Pons (tissue), 1 donor: ENCODE measurements around the gene AIP.
A peak's percentile ranks its signal among the peaks of the same experiment; 100 is the strongest.
"Not testable (repeated sequence)": the region's sequence is repeated elsewhere in the genome, so short reads cannot be mapped to it uniquely, and the experiment has no call there.

Experiments used
- DNase-seq: peaks from one replicate; pipeline ENCODE4 v3.0.0-alpha.2; 2016; ENCODE audit warnings: low spot score

The AIP gene

GRCh38 chr11:67449116-67449844 lies 33.5 kb upstream of the AIP start:
- peak; percentile 52 for DNase-seq

DNA sequence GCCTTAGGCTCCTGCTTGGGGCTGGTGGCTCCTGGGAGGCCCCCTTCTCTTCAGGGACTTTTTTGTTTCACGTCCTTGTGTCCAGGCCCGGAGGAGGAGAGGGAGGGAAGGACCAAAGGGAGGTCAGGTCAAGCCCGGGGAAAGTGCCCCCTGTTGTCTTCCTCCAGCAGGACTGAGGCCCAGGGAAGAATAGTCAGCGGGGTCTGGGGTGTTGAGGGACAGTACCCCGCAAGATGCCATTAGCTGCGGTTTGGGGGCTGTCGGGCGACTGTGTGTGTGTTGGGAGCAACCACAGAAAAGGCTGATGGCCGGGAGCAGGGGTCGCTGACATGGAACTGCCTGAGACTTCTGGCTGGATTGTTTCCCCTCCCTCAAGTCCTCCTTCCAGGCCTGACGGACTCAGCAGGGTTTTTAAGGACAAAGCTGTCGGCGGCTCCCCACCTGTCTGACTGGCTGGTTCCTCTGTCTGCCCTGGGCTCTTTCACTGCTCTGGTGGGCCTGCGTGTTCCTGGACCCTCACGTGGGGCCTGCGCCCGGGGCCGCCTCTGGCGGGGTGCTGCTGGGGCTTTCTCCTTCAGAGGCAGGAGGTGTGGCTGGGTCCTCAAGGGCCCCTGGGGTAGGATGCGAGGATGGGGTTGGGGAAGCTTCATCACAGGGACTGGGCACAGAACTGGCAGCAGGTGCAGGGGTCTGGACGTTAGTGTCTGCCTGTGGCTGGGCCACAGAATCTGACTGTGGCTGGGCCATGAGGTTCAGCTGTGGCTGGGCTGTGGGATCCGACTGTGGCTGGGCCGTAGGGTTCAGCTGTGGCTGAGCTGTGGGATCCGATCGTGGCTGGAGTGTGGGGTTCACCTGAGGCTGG lies 31.8 kb upstream of the AIP start:
- DNase-seq, result no peak

- no peak for DNase-seq
Measured at GRCh38 chr11:67451658-67451976, 31.2 kb upstream of the AIP start.

DNA sequence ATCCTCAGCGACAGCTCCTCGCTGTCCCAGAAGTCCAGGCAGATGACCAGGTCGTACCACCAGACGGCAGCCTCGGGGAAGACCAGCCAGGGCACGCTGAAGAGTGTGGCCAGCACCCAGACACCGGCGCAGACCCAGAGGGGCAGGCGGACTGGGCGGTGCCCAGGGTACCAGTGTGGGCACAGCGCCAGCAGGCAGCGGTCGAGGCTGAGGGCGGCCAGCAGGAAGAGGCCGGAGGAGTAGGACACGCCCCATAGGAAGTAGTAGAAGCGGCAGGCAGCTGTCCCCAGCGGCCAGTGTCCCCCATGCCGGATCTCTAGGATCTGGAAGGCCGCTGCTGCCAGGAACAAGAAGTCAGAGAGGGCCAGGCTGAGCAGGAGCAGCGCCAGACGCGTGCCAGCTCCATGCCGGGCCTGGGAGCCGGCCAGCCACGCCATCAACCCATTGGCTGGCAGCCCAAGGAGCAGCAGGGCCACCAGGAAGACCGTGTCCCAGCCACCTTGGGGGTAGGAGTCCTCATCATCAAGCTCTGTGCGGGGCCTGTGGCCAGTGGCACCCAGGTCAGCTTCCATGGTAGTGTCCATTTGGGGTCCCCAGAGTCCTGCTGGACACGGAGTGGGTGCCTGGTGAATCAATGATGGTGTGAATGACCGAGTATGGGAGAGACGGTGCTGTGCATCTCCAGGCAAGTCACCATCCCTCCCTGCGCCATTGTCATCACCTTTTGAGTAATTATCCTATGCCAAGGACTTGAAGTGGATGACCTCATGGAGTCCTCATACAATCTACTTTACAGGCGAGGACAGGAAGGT lies 30.5 kb upstream of the AIP start, which contains the start of gene GPR152:
Gene GPR152, minus strand, starts transcription at position 589 of the 812 bp plus-strand sequence. Its CDS starts 5 bp downstream, at position 584.
- DNase-seq, result no peak

- no peak for DNase-seq
Measured at GRCh38 chr11:67453816-67454732, 28.8 kb upstream of the AIP start.

GRCh38 chr11:67455054-67455453 lies 27.8 kb upstream of the AIP start, which contains the start of gene CABP4:
CABP4 (plus strand) TSS chr11:67455354; CDS start chr11:67455424, 70 bp downstream.
- DNase-seq, result no peak

DNA sequence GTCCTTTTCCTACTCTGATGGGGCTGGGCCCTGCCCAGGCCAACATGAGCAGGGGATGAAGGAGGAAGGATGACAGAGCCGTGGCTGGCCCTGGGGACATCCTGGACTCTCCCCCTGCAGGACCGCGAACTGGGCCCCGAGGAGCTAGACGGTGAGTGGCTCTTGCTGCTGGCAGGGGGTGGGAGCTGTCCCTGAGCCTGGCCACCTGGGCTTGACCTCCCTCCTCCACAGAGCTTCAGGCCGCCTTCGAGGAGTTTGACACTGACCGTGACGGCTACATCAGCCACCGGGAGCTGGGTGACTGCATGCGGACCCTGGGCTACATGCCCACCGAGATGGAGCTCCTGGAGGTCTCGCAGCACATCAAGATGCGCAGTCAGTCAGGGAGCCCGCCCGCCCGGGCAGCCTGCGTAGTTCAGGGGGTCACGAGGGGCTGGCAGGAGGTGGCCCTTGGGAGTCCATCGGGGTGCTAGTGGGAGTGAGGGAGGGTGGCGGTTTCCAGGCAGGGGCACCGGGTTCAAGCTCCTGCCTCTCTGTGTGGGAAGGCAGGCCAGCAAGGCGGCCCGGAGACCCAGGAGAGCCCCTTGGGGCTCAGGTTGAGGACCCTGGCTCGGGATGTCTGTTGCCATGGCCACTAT lies 26.6 kb upstream of the AIP start:
- DNase-seq, result no peak

GRCh38 chr11:67457453-67457852 lies 25.4 kb upstream of the AIP start:
- DNase-seq, result no peak

DNA sequence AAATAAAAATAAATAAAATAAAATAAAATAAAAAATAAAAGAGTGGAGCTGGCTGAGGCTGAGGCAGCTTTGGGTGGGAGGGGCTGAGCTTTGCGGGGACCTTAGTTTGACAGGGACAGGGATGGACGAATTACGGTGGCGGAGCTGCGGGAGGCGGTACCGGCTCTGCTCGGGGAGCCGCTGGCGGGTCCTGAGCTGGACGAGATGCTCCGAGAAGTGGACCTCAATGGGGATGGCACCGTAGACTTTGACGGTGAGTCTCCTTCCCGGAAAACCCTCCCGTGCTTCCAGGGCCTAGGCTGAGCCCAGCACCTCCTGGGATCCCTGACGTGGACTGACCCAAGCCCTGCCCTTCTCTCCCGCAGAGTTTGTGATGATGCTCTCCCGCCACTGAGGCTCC lies 24.6 kb upstream of the AIP start:
- DNase-seq, result no peak

GRCh38 chr11:67463186-67463585 lies 19.6 kb upstream of the AIP start:
- DNase-seq, result no peak

GRCh38 chr11:67463680-67464410 lies 19.0 kb upstream of the AIP start:
- DNase-seq, result no peak

GRCh38 chr11:67464411-67465188 lies 18.2 kb upstream of the AIP start:
- peak; percentile 74 for DNase-seq

GRCh38 chr11:67465189-67465510 lies 17.7 kb upstream of the AIP start:
- DNase-seq, result no peak

- not testable (repeated sequence) for DNase-seq
Measured at GRCh38 chr11:67465530-67465929, 17.3 kb upstream of the AIP start.

GRCh38 chr11:67466367-67466766 lies 16.5 kb upstream of the AIP start:
- DNase-seq, result no peak

DNA sequence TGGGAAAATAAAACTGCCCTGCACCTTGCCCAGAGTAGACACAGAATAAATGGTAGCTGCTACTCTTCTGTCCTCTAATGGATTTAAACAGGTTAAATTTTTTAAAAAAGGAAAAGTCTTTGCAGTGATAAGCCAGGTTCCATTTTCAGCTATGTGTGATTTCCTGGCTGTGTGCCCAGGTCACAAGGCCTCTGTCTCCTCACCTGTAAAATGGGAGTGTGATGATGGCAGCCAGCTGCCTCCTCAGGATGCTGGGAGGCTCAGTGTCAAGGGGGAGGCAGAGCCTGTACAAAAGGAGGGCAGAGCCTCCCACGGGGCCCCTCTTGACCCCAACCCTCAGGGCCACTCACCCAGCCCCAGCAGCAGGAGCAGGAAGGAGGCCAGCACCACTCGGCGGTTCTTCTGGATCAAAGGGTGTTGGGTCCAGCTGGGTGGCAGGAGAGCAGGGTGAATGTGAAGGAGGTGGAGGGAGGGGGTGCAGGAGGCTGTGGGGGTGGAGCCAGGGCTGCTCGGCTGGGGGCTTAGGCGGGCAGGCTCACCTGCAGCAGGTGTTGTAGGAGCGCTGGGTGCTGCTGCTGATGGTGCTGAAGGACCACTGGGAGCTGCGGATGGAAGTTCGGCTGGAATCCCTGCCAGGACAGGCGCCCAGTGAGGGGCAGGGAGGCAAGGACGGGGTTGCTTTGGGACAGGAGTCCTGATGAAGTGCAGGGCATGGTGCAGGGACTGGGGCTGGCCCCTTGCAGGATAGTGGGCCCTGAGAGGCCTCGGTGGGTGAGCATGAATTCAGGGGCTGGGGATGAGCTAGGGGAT lies 15.7 kb upstream of the AIP start:
- no peak for DNase-seq

DNA sequence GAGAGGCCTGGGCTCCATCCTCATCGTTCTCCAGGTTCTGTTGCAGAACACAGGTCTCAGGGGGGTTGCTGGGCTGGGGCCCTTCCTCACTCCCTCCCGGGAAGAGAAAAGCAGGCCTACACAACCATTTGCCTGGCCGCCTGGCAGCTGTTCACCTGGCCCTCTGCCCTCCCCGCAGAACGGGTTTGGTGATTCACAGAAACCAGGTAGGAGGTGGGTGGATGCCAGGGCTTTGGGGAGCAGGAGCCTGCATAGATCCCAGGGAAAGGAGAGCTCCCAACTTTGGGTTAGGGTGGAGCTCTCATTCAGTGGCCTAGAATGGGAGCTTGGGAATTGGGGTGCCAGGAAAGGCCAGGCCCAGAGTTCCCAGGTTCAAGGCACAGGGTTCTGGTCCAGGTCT lies 14.8 kb upstream of the AIP start:
- no peak for DNase-seq

DNA sequence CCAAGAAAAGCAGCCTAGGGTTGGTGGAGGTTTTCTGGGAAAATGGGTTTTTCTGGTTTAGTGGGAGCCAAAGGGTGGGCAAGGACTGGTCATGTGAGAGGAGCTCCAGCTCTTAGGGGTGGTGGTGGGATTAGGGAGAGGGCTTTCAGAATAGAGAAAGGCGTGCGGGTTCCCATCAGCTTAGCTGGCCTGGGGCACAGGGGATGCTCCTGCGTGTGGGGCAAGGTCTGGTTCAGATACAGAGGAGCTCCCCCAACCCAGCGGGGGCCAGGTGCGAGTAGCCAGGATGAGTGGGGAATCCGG lies 14.4 kb upstream of the AIP start:
- no peak for DNase-seq
